SKM-1 (cell line): ENCODE measurements around the gene TNFAIP1.

ENCODE experiments used
- DNase-seq: peaks from one replicate; lab custom pipeline; 2025; ENCODE audit not compliant: unreplicated experiment; lab: John Stamatoyannopoulos, UW

The TNFAIP1 gene

GRCh38 chr17:28370744-28371103 is 35.2 kb downstream of the TNFAIP1 start:
- DNase-seq: no peak

- DNase-seq: no peak
Observed at GRCh38 chr17:28371245-28372202, 36.0 kb downstream of the TNFAIP1 start, which contains the start of gene SARM1. SARM1 (plus strand) TSS chr17:28371694; CDS start chr17:28372033, 339 bp downstream.

DNA sequence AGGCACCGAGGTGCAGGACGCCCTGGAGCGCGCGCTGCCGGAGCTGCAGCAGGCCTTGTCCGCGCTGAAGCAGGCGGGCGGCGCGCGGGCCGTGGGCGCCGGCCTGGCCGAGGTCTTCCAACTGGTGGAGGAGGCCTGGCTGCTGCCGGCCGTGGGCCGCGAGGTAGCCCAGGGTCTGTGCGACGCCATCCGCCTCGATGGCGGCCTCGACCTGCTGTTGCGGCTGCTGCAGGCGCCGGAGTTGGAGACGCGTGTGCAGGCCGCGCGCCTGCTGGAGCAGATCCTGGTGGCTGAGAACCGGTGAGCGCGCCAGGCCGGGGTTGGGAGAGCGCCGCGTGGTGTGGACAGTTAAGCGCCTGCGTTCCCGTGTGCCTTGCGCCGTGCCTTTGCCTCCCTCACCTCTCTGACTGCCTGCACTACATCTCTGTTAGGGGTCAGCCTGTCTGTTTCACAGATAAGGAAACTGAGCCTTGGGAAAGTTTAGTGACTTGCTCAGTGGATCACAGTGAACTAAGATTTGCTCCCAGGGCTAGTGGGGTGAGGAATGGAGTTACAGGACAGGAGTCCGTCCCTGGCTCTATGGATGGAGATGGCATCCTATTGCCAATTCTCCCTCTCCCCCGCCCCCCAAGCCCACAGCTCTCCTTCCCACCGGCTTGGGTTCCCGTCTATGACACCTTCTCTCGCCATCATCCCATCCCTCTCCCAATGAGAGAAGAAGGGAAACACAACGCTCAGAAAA is 36.8 kb downstream of the TNFAIP1 start:
- DNase-seq: no peak

DNA sequence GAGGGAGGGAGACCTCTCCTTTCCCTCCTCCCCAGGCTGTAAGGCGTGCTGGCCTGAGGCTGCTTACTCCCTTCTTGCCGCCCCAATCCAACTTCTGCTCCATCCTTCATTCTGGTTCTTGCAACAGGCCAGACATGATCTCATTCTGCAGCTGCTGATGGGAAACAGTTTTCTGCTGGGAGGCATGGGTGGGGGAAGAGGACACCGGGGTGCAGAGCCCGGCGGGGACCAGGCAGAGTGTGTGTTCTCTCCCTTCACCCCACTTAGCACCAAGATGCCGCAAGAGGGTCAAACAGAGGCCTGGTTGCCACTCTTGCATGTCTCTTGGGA is 37.3 kb downstream of the TNFAIP1 start:
- DNase-seq: no peak

- no peak for DNase-seq
Observed at GRCh38 chr17:28379814-28380801, 44.5 kb downstream of the TNFAIP1 start.

DNA sequence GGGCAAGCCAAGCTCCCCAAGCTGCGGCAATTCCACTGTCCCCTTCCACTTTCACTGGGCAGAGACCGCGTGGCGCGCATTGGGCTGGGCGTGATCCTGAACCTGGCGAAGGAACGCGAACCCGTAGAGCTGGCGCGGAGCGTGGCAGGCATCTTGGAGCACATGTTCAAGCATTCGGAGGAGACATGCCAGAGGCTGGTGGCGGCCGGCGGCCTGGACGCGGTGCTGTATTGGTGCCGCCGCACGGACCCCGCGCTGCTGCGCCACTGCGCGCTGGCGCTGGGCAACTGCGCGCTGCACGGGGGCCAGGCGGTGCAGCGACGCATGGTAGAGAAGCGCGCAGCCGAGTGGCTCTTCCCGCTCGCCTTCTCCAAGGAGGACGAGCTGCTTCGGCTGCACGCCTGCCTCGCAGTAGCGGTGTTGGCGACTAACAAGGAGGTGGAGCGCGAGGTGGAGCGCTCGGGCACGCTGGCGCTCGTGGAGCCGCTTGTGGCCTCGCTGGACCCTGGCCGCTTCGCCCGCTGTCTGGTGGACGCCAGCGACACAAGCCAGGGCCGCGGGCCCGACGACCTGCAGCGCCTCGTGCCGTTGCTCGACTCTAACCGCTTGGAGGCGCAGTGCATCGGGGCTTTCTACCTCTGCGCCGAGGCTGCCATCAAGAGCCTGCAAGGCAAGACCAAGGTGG is 45.7 kb downstream of the TNFAIP1 start:
- no peak for DNase-seq

GRCh38 chr17:28384281-28385036 is 48.9 kb downstream of the TNFAIP1 start:
- no peak for DNase-seq

DNA sequence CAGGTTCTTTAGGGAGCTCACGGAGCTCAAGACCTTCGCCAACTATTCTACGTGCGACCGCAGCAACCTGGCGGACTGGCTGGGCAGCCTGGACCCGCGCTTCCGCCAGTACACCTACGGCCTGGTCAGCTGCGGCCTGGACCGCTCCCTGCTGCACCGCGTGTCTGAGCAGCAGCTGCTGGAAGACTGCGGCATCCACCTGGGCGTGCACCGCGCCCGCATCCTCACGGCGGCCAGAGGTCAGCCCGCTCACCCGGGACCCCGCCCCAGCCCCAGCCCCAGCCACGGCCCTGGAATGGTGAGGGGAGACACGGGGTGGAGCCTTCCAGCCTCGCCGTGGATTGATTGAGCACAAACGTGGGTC is 49.5 kb downstream of the TNFAIP1 start:
- DNase-seq: no peak

- no peak for DNase-seq
Observed at GRCh38 chr17:28385406-28385805, 49.8 kb downstream of the TNFAIP1 start.

DNA sequence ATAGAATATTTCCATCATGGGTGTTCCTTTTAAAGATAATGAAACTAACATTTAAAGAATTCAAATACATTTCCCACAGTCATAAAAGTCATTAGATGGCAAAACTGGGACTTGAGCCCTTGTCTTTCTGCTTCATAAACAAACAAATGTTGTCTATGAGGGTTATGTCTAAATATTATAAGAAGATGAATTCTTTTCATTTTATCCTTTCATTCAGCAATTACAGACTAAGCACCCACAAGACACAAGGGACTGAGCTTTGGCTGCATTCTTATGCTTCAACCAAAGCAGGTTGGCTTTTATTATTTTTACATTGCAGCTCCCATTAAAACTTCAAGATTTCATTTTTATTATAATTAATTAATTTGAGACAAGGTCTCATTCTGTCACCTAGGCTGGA is 50.8 kb downstream of the TNFAIP1 start:
- no peak for DNase-seq

DNA sequence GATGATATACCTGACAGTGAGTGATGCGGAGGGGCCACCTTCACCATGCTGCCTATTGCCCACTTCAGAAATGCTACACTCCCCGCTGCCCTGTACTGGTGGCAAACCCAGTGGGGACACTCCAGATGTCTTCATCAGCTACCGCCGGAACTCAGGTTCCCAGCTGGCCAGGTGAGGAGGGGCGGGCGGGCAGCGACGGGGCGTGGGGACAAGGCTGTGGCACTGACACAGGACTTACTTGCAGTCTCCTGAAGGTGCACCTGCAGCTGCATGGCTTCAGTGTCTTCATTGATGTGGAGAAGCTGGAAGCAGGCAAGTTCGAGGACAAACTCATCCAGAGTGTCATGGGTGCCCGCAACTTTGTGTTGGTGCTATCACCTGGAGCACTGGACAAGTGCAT is 52.5 kb downstream of the TNFAIP1 start:
- DNase-seq: no peak

DNA sequence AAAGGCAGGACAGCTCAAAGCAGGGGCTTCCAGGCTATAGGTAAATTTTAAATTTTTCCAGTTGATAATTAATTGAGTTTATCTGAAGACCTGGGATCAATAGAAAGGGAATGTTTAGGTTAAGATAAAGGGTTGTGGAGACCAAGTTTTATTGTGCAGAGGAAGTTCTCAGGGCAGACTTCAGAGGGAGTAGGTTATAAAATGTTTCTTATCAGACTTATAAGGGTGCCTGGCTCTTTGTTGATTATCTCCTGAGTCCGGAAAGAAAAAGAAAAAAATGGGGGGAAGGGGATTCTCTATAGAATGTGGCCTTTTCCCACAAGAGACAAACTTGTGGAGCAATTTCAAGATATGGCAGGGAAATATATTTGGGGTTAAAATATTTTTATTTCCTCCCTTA is 54.6 kb downstream of the TNFAIP1 start:
- no peak for DNase-seq

DNA sequence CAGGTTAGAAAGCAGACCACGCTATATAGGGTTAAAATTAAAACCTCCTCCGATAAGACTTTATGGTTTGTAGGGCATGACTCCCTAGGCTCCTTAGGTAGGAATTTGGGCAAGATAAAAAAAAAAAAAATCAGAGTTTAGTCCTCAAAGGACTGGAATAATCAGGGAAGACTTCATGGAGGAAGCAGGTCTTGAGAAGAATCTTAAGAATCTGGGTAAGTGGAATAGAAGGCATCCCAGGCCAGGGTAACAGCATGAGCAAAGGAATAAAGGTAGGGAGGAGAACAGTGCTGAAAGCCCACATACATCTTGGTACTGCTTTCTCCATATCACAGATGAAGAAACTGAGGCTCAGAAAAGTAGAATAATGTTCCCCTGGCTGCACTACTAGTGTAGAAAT is 55.0 kb downstream of the TNFAIP1 start:
- no peak for DNase-seq

GRCh38 chr17:28390984-28391383 is 55.4 kb downstream of the TNFAIP1 start:
- no peak for DNase-seq

DNA sequence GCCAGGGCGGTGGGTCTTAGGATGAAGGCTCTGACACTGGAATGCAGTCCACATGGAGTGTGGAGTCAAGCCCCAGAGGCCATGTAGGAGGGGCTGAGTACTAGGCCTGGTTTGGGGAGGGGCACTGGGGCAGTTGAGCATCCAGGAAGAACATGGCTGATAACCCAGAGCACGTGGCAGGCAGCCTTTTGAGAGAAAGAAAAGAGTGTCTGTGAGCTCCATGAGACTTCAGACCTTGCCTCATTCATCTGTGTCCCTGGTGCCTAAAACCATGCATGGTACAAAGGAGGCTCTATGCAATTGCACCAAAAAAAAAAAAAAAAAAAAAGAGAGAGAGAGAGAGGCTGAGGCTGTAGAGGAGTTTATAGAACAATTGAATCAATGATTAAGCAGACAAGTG is 55.8 kb downstream of the TNFAIP1 start:
- DNase-seq: no peak

GRCh38 chr17:28392491-28392890 is 56.9 kb downstream of the TNFAIP1 start:
- no peak for DNase-seq

- no peak for DNase-seq
Observed at GRCh38 chr17:28394337-28395116, 59.0 kb downstream of the TNFAIP1 start.

DNA sequence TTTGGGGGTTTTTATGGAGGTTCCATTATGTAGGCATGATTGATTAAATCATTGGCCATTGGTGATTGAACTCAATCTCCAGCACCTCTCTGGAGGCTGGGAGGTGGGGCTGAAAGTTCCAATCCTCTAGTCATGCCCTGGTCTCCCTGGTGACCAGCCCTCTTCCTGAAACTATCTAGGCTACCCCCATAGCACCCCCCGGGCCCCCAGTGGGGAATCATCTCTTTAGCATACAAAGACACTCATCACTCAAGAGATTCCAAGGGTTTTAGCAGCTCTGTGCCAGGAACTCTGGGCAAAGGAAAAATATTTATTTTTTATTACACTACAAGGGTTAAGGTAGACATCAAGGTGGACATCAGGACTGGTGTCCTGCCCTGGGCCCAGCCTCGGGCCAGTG is 59.9 kb downstream of the TNFAIP1 start:
- DNase-seq: no peak

DNA sequence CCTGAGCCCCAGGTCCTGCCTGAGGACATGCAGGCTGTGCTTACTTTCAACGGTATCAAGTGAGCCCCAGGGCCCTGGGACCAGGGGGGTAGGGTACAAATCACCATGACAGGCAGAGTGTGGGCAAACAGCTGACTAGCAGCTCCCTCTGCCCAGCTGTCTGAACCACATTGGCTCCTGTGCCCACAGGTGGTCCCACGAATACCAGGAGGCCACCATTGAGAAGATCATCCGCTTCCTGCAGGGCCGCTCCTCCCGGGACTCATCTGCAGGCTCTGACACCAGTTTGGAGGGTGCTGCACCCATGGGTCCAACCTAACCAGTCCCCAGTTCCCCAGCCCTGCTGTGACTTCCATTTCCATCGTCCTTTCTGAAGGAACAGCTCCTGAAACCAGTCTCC is 60.4 kb downstream of the TNFAIP1 start:
- DNase-seq: no peak
